Right renal pelvis (tissue), 4 donors: Measurements from ENCODE around the gene KIF1A. TPM values are rescaled to one million over a fixed set of nuclear protein-coding genes. Genes with fewer than 3 reads are reported as not detected.

Experiments used
- DNase-seq, 4 donors: peaks; one replicate each; pipeline ENCODE4 v3.0.0-alpha.2; 2013; ENCODE audit warnings: low read depth in 4 of 4, low spot score in 3 of 4, missing footprints in 1 of 4
- polyA plus RNA-seq, 4 donors: library from polyadenylated mRNA; unstranded; fragments of 120-200 nt; gene quantifications; one replicate each; pipeline ENCODE4 v1.2.1, GENCODE V29; 2013; ENCODE audit not compliant: insufficient read length in 4 of 4

KIF1A gene
- polyA plus RNA-seq, 4 donors, result 9.8 to 13.9 (median 11.5) TPM

- no peak for DNase-seq
Observed at GRCh38 chr2:240820607-240821428, 799 bp upstream of the KIF1A start.

GRCh38 chr2:240819126-240819857, 727 bp downstream of the KIF1A start:
- DNase-seq, result no peak

- no peak for DNase-seq
Observed at GRCh38 chr2:240818293-240819125, 1.5 kb downstream of the KIF1A start.

- DNase-seq, result no peak
Observed at GRCh38 chr2:240817496-240818292, 2.3 kb downstream of the KIF1A start.

- DNase-seq, result no peak
Observed at GRCh38 chr2:240816584-240817495, 3.2 kb downstream of the KIF1A start.

- DNase-seq, result no peak
Observed at GRCh38 chr2:240815761-240816583, 4.0 kb downstream of the KIF1A start.

GRCh38 chr2:240814946-240815760, 4.9 kb downstream of the KIF1A start:
- DNase-seq, result no peak

GRCh38 chr2:240814280-240814679, 5.7 kb downstream of the KIF1A start:
- DNase-seq, result no peak

- no peak for DNase-seq
Observed at GRCh38 chr2:240813231-240813921, 6.6 kb downstream of the KIF1A start.

GRCh38 chr2:240812721-240813120, 7.3 kb downstream of the KIF1A start:
- no peak for DNase-seq

GRCh38 chr2:240812301-240812680, 7.7 kb downstream of the KIF1A start:
- no peak for DNase-seq

- DNase-seq, result no peak
Observed at GRCh38 chr2:240811346-240812300, 8.4 kb downstream of the KIF1A start.

- no peak for DNase-seq
Observed at GRCh38 chr2:240810621-240811020, 9.4 kb downstream of the KIF1A start.

- no peak for DNase-seq
Observed at GRCh38 chr2:240810199-240810598, 9.8 kb downstream of the KIF1A start.

- no peak for DNase-seq
Observed at GRCh38 chr2:240809276-240809675, 10.7 kb downstream of the KIF1A start.

GRCh38 chr2:240806459-240806858, 13.6 kb downstream of the KIF1A start:
- no peak for DNase-seq
